ENCODE results near the gene OR4K2. TPM values are rescaled to one million over a fixed set of nuclear protein-coding genes. Genes with fewer than 3 reads are reported as not detected.

OR4K2 gene
- total RNA-seq, 1 experiment from 2014 or later = not detected

- Histone ChIP-seq H2BK15ac (ENCODE audit: low read depth, low read length) (no peak overlapping the region), H3K56ac (ENCODE audit: insufficient read length, low read depth, low read length) (no peak overlapping the region), H3K27ac (ENCODE audit: insufficient read length, low read depth, low read length) (no peak overlapping the region), H2AFZ (ENCODE audit: low read length) (no peak overlapping the region), H4K8ac (replicated peaks; ENCODE audit: insufficient read length, low read depth, low read length) (no peak overlapping the region), H3K23ac (ENCODE audit: insufficient read length, low read depth, low read length) (no peak overlapping the region), H3K79me1 (ENCODE audit: insufficient read depth, low read depth, low read length, poor library complexity, severe bottlenecking) (no peaks in the 10 kb centered on the region), H3K9ac (ENCODE audit: extremely low read depth, insufficient read length, low read length) (no peak overlapping the region), H4K91ac (ENCODE audit: insufficient read length, low read depth, low read length) (no peak overlapping the region), H2BK5ac (ENCODE audit: insufficient read length, low read length) (no peak overlapping the region), H3K23me2 (ENCODE audit: insufficient read length, low read depth, low read length, poor library complexity, severe bottlenecking) (no peaks in the 10 kb centered on the region), H2BK12ac (ENCODE audit: insufficient read length, low read depth, low read length) (no peak overlapping the region), H3K4me2 (ENCODE audit: insufficient read depth, insufficient read length, low read length) (no peak overlapping the region), H3K27me3 (ENCODE audit: insufficient read depth, low read length) (peaks cover 2% of the 10 kb centered on the region; the same call in 1 of the 2 replicates), H3K18ac (ENCODE audit: insufficient read length, low read depth, low read length) (no peak overlapping the region), H3K4me1 (ENCODE audit: insufficient read depth, low read length) (no peaks in the 10 kb centered on the region), H4K5ac (ENCODE audit: insufficient read length, low read depth, low read length) (no peak overlapping the region), H4K20me1 (ENCODE audit: control insufficient read depth, insufficient read depth, insufficient read length) (no peaks in the 10 kb centered on the region), H3K9me3 (ENCODE audit: control insufficient read depth, low read depth, low read length) (peaks cover 76% of the 10 kb centered on the region), H3K79me2 (ENCODE audit: insufficient read depth, low read length) (no peaks in the 10 kb centered on the region), H2AK5ac (ENCODE audit: insufficient read length, low read length) (no peak overlapping the region), H2BK20ac (ENCODE audit: low read depth, low read length, poor library complexity, severe bottlenecking) (no peak overlapping the region), H2BK120ac (ENCODE audit: low read depth, low read length, poor library complexity, severe bottlenecking) (no peak overlapping the region), H3T11ph (ENCODE audit: low read length) (no peak overlapping the region), H3K14ac (ENCODE audit: insufficient read depth, low read length) (no peak overlapping the region), H3K4ac (ENCODE audit: low read depth, low read length) (no peak overlapping the region)
- peaks cover 0 to 12% (median 6%) of the 10 kb centered on the region in 3 experiments; a peak in 5 of 7 replicates for H3K36me3 Mint-ChIP-seq (ENCODE audit: insufficient read depth in 1 of 3, low read depth in 3 of 3)
- H3K27me3 Mint-ChIP-seq (ENCODE audit: low read depth) = no peaks in the 10 kb centered on the region; the same call in none of the 2 replicates
- WGBS (ENCODE audit: extremely low coverage, insufficient read length, low lambda C conversion rate) = no CpG with 5 or more reads among the region's 3 CpGs
- peaks cover 27 to 28% of the 10 kb centered on the region in 2 experiments for H3K9me3 Mint-ChIP-seq
- DNase-seq = no peak
- H3K4me3 Mint-ChIP-seq = no peak overlapping the region
- H3K4me1 Mint-ChIP-seq = no peaks in the 10 kb centered on the region
- H3K27ac Mint-ChIP-seq = no peak overlapping the region
- no peak for TF ChIP-seq CTCF (conservative IDR thresholded peaks at IDR 0.05)
These were observed 42.3 kb downstream of the OR4K2 start for GRCh38 chr14:19917243-19917642.

All from H9 (cell line).